ENCODE data around the gene HDAC4. TPM values are rescaled to one million over a fixed set of nuclear protein-coding genes. Genes with fewer than 3 reads are reported as not detected.

HDAC4 gene
- total RNA-seq, 1 experiment from 2014 or later, result 47.6 TPM

- intact Hi-C loops (cut with micrococcal nuclease), result no loop called here
- H3K79me2 ChIP-seq (ENCODE audit: insufficient read depth, low read length), result peaks cover 8% of the 10 kb centered on the region; the same call in 1 of the 2 replicates
- H3K4me3 ChIP-seq (replicated peaks in 1 of 2; ENCODE audit: low read depth in 1 of 2, low read length in 2 of 2), result no peak overlapping the region
- H3K36me3 ChIP-seq (ENCODE audit: control insufficient read depth in 1 of 2, insufficient read depth in 2 of 2, low read length in 2 of 2), result no peaks in the 10 kb centered on the region
- no peak for ATAC-seq
- no peak overlapping the region for H3K9ac ChIP-seq (ENCODE audit: low read length)
- H3K4me1 ChIP-seq (ENCODE audit: control insufficient read depth in 1 of 2, insufficient read depth in 2 of 2, low read length in 2 of 2), result peaks cover 8 to 29% of the 10 kb centered on the region in 2 experiments
- H3K27ac ChIP-seq (ENCODE audit: low read depth, low read length), result no peak overlapping the region
- no TSS peak for BruUV-seq (replicated peaks)
- DNase-seq (ENCODE audit: low read depth, low spot score), result no peak
- H4K20me1 ChIP-seq (ENCODE audit: insufficient read depth), result no peaks in the 10 kb centered on the region
- no peaks in the 10 kb centered on the region for H3K9me2 ChIP-seq (ENCODE audit: insufficient read depth)
- ChIA-PET CTCF (no interaction called here), POLR2A (no interaction called here), RAD21 (ENCODE audit: low non-redundant PET in 1 of 2, low total read pairs in 2 of 2, uncharacterized antibody in 2 of 2, unreplicated experiment in 2 of 2) (no interaction called here)
- no peak overlapping the region for H3K4me2 ChIP-seq (ENCODE audit: low read length)
- no peaks in the 10 kb centered on the region for H3K9me3 ChIP-seq (ENCODE audit: control insufficient read depth in 1 of 2, insufficient read depth in 1 of 2, low read depth in 1 of 2, low read length in 2 of 2)
- no peak overlapping the region for H2AFZ ChIP-seq (ENCODE audit: low read depth, low read length, poor library complexity, severe bottlenecking)
- H3K27me3 ChIP-seq (ENCODE audit: insufficient read depth, low read length), result no peaks in the 10 kb centered on the region
- TF ChIP-seq, protein P1, sequence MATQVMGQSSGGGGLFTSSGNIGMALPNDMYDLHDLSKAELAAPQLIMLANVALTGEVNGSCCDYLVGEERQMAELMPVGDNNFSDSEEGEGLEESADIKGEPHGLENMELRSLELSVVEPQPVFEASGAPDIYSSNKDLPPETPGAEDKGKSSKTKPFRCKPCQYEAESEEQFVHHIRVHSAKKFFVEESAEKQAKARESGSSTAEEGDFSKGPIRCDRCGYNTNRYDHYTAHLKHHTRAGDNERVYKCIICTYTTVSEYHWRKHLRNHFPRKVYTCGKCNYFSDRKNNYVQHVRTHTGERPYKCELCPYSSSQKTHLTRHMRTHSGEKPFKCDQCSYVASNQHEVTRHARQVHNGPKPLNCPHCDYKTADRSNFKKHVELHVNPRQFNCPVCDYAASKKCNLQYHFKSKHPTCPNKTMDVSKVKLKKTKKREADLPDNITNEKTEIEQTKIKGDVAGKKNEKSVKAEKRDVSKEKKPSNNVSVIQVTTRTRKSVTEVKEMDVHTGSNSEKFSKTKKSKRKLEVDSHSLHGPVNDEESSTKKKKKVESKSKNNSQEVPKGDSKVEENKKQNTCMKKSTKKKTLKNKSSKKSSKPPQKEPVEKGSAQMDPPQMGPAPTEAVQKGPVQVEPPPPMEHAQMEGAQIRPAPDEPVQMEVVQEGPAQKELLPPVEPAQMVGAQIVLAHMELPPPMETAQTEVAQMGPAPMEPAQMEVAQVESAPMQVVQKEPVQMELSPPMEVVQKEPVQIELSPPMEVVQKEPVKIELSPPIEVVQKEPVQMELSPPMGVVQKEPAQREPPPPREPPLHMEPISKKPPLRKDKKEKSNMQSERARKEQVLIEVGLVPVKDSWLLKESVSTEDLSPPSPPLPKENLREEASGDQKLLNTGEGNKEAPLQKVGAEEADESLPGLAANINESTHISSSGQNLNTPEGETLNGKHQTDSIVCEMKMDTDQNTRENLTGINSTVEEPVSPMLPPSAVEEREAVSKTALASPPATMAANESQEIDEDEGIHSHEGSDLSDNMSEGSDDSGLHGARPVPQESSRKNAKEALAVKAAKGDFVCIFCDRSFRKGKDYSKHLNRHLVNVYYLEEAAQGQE (IDR thresholded peaks at IDR 0.05; ENCODE audit: low read depth), result no peak
- TF ChIP-seq YY1 (IDR thresholded peaks at IDR 0.05; ENCODE audit: extremely low read depth, insufficient replicate concordance, low read depth, low read length), result no peak
- TF ChIP-seq TCF7L2 (IDR thresholded peaks at IDR 0.05; ENCODE audit: borderline replicate concordance, extremely low read depth, insufficient read depth, insufficient read length), result no peak
- no peak for TF ChIP-seq CBX3 (IDR thresholded peaks at IDR 0.05; ENCODE audit: low read depth)
- no peak for TF ChIP-seq MAX (IDR thresholded peaks at IDR 0.05)
- TF ChIP-seq EZH2 (IDR thresholded peaks at IDR 0.05), result no peak
- TF ChIP-seq SRF (IDR thresholded peaks at IDR 0.05; ENCODE audit: low read depth), result no peak
- TF ChIP-seq, protein P2, sequence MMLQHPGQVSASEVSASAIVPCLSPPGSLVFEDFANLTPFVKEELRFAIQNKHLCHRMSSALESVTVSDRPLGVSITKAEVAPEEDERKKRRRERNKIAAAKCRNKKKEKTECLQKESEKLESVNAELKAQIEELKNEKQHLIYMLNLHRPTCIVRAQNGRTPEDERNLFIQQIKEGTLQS (IDR thresholded peaks at IDR 0.05), result no peak
- TF ChIP-seq RAD21 (IDR thresholded peaks at IDR 0.05; ENCODE audit: low read depth), result no peak
- TF ChIP-seq SP1 (IDR thresholded peaks at IDR 0.05; ENCODE audit: low read depth), result no peak
- TF ChIP-seq EZH2phosphoT487 (IDR thresholded peaks at IDR 0.05; ENCODE audit: borderline replicate concordance), result no peak
- no peak for TF ChIP-seq ZNF274 (IDR thresholded peaks at IDR 0.05; ENCODE audit: low read depth, low read length)
- TF ChIP-seq EGR1 (IDR thresholded peaks at IDR 0.05; ENCODE audit: low read depth), result no peak
- no peak for TF ChIP-seq SIN3A (IDR thresholded peaks at IDR 0.05; ENCODE audit: low read depth)
- TF ChIP-seq CEBPB (IDR thresholded peaks at IDR 0.05; ENCODE audit: low read depth), result no peak
- no peak for TF ChIP-seq FOSL1 (IDR thresholded peaks at IDR 0.05; ENCODE audit: low read depth)
- no peak for TF ChIP-seq POLR2AphosphoS5 (IDR thresholded peaks at IDR 0.05; ENCODE audit: low read depth, low read length)
- TF ChIP-seq, protein P3, sequence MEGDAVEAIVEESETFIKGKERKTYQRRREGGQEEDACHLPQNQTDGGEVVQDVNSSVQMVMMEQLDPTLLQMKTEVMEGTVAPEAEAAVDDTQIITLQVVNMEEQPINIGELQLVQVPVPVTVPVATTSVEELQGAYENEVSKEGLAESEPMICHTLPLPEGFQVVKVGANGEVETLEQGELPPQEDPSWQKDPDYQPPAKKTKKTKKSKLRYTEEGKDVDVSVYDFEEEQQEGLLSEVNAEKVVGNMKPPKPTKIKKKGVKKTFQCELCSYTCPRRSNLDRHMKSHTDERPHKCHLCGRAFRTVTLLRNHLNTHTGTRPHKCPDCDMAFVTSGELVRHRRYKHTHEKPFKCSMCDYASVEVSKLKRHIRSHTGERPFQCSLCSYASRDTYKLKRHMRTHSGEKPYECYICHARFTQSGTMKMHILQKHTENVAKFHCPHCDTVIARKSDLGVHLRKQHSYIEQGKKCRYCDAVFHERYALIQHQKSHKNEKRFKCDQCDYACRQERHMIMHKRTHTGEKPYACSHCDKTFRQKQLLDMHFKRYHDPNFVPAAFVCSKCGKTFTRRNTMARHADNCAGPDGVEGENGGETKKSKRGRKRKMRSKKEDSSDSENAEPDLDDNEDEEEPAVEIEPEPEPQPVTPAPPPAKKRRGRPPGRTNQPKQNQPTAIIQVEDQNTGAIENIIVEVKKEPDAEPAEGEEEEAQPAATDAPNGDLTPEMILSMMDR (IDR thresholded peaks at IDR 0.05 in 2 of 3, conservative IDR thresholded peaks at IDR 0.05 in 1 of 3; ENCODE audit: borderline replicate concordance in 1 of 3, insufficient read depth in 1 of 3, low read depth in 2 of 3, low read length in 2 of 3), result no peak
Measured at GRCh38 chr2:239220341-239220740, 180.5 kb downstream of the HDAC4 start.
